BLaER1 treated with 17β-estradiol and CSF1 and Interleukin-3, amounts not matched to agents 10 nM and 100 nM (cell line): ENCODE data around the gene TWNK.
A peak's percentile ranks its signal among the peaks of the same experiment; 100 is the strongest.

Experiments
- H3K27ac ChIP-seq, 11 experiments: shearing (Covaris generic); formaldehyde crosslinking; 2 replicates each; pipeline ENCODE4 v1.8.1; 2022
- H3K27me3 ChIP-seq, 11 experiments: shearing (Covaris generic); formaldehyde crosslinking; 2 replicates each; pipeline ENCODE4 v1.8.1; 2022
- H3K36me3 ChIP-seq, 11 experiments: shearing (Covaris generic); formaldehyde crosslinking; 2 replicates each; pipeline ENCODE4 v1.8.1; 2022
- H3K4me1 ChIP-seq, 10 experiments: shearing (Covaris generic); formaldehyde crosslinking; 2 replicates each; pipeline ENCODE4 v1.8.1; 2022
- H3K4me2 ChIP-seq, 11 experiments: shearing (Covaris generic); formaldehyde crosslinking; 2 replicates each; pipeline ENCODE4 v1.8.1; 2022
- H3K4me3 ChIP-seq, 10 experiments: shearing (Covaris generic); formaldehyde crosslinking; 2 replicates each; pipeline ENCODE4 v1.8.1; 2022
- H3K9ac ChIP-seq, 11 experiments: shearing (Covaris generic); formaldehyde crosslinking; 2 replicates each; pipeline ENCODE4 v1.8.1; 2022
- H3K9me3 ChIP-seq, 11 experiments: shearing (Covaris generic); formaldehyde crosslinking; replicated peaks in 1 of 11; 2 replicates each; pipeline ENCODE4 v1.8.1; 2022
- H4K20me1 ChIP-seq, 11 experiments: shearing (Covaris generic); formaldehyde crosslinking; 2 replicates each; pipeline ENCODE4 v1.8.1; 2022
- Cebpa-rat ChIP-seq, 11 experiments: shearing (Covaris generic); IDR thresholded peaks; 2 replicates each; pipeline ENCODE4 v1.8.1; 2022

The TWNK gene

GRCh38 chr10:100963826-100964225, 23.5 kb upstream of the TWNK start:
- Histone ChIP-seq H3K36me3 (peaks cover 54 to 83% (median 75%) of the 10 kb centered on the region in 11 experiments), H4K20me1 (peaks cover 0 to 21% (median 0%) of the 10 kb centered on the region in 11 experiments; a peak in 4 of 22 replicates), H3K9me3 (no peaks in the 10 kb centered on the region), H3K27ac (no peak overlapping the region), H3K9ac (no peak overlapping the region), H3K4me1 (peaks cover 0 to 23% (median 3%) of the 10 kb centered on the region in 10 experiments; a peak in 12 of 20 replicates), H3K4me3 (no peak overlapping the region), H3K4me2 (no peak overlapping the region), H3K27me3 (0 out of 22 replicates have a peak, but pooled peaks cover 0 to 2% (median 0%) of the 10 kb centered on the region in 11 experiments)
- no peak for TF ChIP-seq Cebpa-rat (IDR thresholded peaks at IDR 0.05)

DNA sequence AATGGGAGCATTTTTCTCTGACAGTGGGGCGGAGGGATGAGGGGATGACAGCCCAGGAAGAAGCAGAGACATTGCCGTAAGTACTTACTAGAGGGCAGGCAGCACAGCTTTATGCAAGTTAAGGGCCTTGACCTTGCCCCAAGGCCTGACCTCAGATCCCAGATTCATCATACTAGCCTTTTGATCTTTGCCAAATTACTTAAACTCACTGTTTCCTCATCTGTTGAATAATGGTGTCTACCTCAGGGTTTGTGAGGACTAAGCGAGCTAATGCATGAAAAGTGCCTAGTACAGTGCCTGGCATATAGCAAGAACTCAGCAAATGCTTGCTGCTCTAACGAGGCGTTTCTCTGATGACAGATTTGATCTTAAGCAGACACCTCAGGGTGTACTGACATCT, 21.5 kb upstream of the TWNK start:
- Histone ChIP-seq H3K27ac (no peak overlapping the region), H3K4me3 (no peak overlapping the region), H3K4me1 (peaks cover 10 to 18% (median 13%) of the 10 kb centered on the region in 10 experiments), H4K20me1 (peaks cover 0 to 7% (median 0%) of the 10 kb centered on the region in 11 experiments; a peak in 4 of 22 replicates), H3K9ac (no peak overlapping the region), H3K36me3 (peaks cover 38 to 65% (median 57%) of the 10 kb centered on the region in 11 experiments), H3K4me2 (no peak overlapping the region), H3K27me3 (peaks cover 0 to 12% (median 0%) of the 10 kb centered on the region in 11 experiments; a peak in 8 of 22 replicates), H3K9me3 (no peaks in the 10 kb centered on the region)
- no peak for TF ChIP-seq Cebpa-rat (IDR thresholded peaks at IDR 0.05)

DNA sequence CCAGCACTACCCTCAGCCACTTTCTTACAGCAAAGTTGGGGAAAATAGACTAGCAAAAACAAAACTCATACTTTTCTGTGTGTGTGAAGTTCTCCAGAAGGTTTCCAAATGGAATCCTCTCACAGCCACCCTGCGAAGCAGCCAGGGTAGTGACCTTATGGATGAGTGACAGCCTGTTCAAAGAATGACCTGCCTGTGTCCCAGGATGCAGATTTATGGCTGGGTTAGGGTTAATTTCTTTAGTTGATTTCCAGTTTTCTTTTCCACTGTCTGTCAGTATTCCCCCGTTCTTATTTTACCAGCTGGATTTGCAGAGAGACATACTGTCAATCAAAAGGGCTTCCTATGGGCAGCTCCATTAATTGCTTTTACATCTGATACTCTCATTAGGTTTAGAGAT, 20.5 kb upstream of the TWNK start:
- Histone ChIP-seq H3K36me3 (peaks cover 29 to 54% (median 48%) of the 10 kb centered on the region in 11 experiments), H3K9ac (no peak overlapping the region), H3K9me3 (no peaks in the 10 kb centered on the region), H4K20me1 (peaks cover 0 to 12% (median 0%) of the 10 kb centered on the region in 11 experiments; a peak in 5 of 22 replicates), H3K27me3 (peaks cover 0 to 12% (median 0%) of the 10 kb centered on the region in 11 experiments; a peak in 8 of 22 replicates), H3K4me1 (peaks cover 10 to 18% (median 13%) of the 10 kb centered on the region in 10 experiments), H3K27ac (no peak overlapping the region), H3K4me2 (no peak overlapping the region), H3K4me3 (no peak overlapping the region)
- TF ChIP-seq Cebpa-rat (IDR thresholded peaks at IDR 0.05), result no peak

DNA sequence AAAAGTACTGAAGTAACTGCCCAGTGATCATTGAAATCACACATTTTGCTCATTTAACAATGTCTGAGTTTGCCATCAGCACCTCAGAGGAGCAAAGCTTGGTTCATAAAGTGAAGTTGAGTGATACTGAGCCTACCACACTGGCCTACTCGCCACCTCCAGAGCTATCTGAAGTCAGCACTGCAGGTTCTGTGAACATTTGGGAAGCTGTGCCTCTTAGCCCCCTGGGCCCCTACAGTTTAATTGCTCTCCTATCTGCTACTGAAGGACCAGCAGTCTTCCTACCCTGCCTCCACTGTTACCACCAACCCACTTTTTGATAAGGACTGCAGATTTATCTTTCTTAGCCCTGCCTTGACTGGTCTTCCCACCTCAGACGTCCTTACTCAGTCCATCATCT, 20.0 kb upstream of the TWNK start:
- Histone ChIP-seq H3K9me3 (no peaks in the 10 kb centered on the region), H3K36me3 (peaks cover 25 to 50% (median 44%) of the 10 kb centered on the region in 11 experiments), H3K9ac (no peak overlapping the region), H3K4me2 (0 out of 22 replicates have a peak overlapping the region, but pooled peaks of 1 of the 11 experiments have one; percentile 8), H4K20me1 (peaks cover 0 to 12% (median 0%) of the 10 kb centered on the region in 11 experiments; a peak in 5 of 22 replicates), H3K27ac (no peak overlapping the region), H3K4me1 (peaks cover 10 to 18% (median 13%) of the 10 kb centered on the region in 10 experiments), H3K27me3 (peaks cover 0 to 12% (median 0%) of the 10 kb centered on the region in 11 experiments; a peak in 8 of 22 replicates), H3K4me3 (no peak overlapping the region)
- no peak for TF ChIP-seq Cebpa-rat (IDR thresholded peaks at IDR 0.05)

- H4K20me1 ChIP-seq, result peaks cover 0 to 12% (median 0%) of the 10 kb centered on the region in 11 experiments; a peak in 5 of 22 replicates
- no peaks in the 10 kb centered on the region for H3K9me3 ChIP-seq
- no peak for TF ChIP-seq Cebpa-rat (IDR thresholded peaks at IDR 0.05)
- no peak overlapping the region; a peak in 1 of 20 replicates for H3K4me3 ChIP-seq
- peak overlapping the region in 6 of 11 experiments; percentile 96 to 100 (median 99); a peak in 10 of 22 replicates for H3K4me2 ChIP-seq
- no peak overlapping the region for H3K27ac ChIP-seq
- peaks cover 10 to 18% (median 13%) of the 10 kb centered on the region in 10 experiments for H3K4me1 ChIP-seq
- peaks cover 0 to 12% (median 0%) of the 10 kb centered on the region in 11 experiments; a peak in 8 of 22 replicates for H3K27me3 ChIP-seq
- no peak overlapping the region; a peak in 1 of 22 replicates for H3K9ac ChIP-seq
- H3K36me3 ChIP-seq, result peaks cover 16 to 41% (median 35%) of the 10 kb centered on the region in 11 experiments
Measured at GRCh38 chr10:100968062-100968736, 19.1 kb upstream of the TWNK start.

DNA sequence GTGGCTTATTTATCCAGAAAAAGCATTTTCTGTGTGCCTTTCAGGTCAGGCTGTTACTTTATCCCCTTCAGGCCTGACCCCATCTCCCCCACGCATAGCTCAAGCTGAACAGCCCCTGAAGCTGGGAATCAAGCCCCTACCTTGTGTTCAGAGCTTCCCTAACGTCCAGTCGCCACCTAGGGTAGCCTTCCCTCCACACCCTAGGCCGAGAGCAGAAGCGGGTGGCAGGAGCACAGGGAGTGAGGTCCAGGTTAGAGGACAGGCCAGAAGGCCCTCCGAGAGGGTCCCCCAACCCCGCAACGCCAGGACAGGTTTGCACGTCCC, 18.5 kb upstream of the TWNK start:
- H3K4me3 ChIP-seq, result peak overlapping the region; percentile 56 to 75 (median 66)
- peak overlapping the region in 10 of 11 experiments; percentile 30 to 70 (median 54); a peak in 12 of 22 replicates for H3K9ac ChIP-seq
- peaks cover 0 to 12% (median 0%) of the 10 kb centered on the region in 11 experiments; a peak in 5 of 22 replicates for H4K20me1 ChIP-seq
- H3K27ac ChIP-seq, result no peak overlapping the region
- no peak for TF ChIP-seq Cebpa-rat (IDR thresholded peaks at IDR 0.05)
- H3K4me1 ChIP-seq, result peaks cover 10 to 18% (median 13%) of the 10 kb centered on the region in 10 experiments
- peaks cover 10 to 35% (median 30%) of the 10 kb centered on the region in 11 experiments; a peak in 21 of 22 replicates for H3K36me3 ChIP-seq
- no peaks in the 10 kb centered on the region for H3K9me3 ChIP-seq
- H3K4me2 ChIP-seq, result peak overlapping the region; percentile 96 to 100 (median 99)
- H3K27me3 ChIP-seq, result peaks cover 0 to 12% (median 0%) of the 10 kb centered on the region in 11 experiments; a peak in 8 of 22 replicates

GRCh38 chr10:100969187-100970075, 17.9 kb upstream of the TWNK start, which contains the start of gene SEMA4G:
SEMA4G (plus strand) TSS chr10:100969504; CDS start chr10:100972913, 3,409 bp downstream.
- no peaks in the 10 kb centered on the region for H3K9me3 ChIP-seq
- peak within 1 kb of the TSS; percentile 56 to 75 (median 66) for H3K4me3 ChIP-seq
- peaks cover 10 to 18% (median 13%) of the 10 kb centered on the region in 10 experiments for H3K4me1 ChIP-seq
- peak within 1 kb of the TSS; percentile 96 to 100 (median 99) for H3K4me2 ChIP-seq
- H3K36me3 ChIP-seq, result peaks cover 6 to 29% (median 24%) of the 10 kb centered on the region in 11 experiments; a peak in 21 of 22 replicates
- TF ChIP-seq Cebpa-rat (IDR thresholded peaks at IDR 0.05), result no peak
- H3K27me3 ChIP-seq, result peaks cover 0 to 12% (median 0%) of the 10 kb centered on the region in 11 experiments; a peak in 8 of 22 replicates
- H3K27ac ChIP-seq, result peak within 1 kb of the TSS in 4 of 11 experiments; percentile 5 to 48 (median 35); a peak in 4 of 22 replicates
- H4K20me1 ChIP-seq, result peaks cover 0 to 12% (median 0%) of the 10 kb centered on the region in 11 experiments; a peak in 3 of 22 replicates
- H3K9ac ChIP-seq, result peak within 1 kb of the TSS; percentile 56 to 80 (median 72); a peak in 20 of 22 replicates
